GM21825 (cell line): ENCODE measurements around the gene SNED1.

Experiments used
- ATAC-seq: cut with Tn5 transposase; IDR thresholded peaks from one replicate; pipeline ENCODE4 v1.9.1; 2021; ENCODE audit warnings: mild to moderate bottlenecking, moderate library complexity; ENCODE audit not compliant: unreplicated experiment

Gene SNED1

GRCh38 chr2:240959941-240960308 is 38.5 kb upstream of the SNED1 start:
- no peak for ATAC-seq

GRCh38 chr2:240960309-240960970 is 38.0 kb upstream of the SNED1 start:
- no peak for ATAC-seq

GRCh38 chr2:240960971-240961876 is 37.2 kb upstream of the SNED1 start:
- ATAC-seq, result no peak

- ATAC-seq, result no peak
These were observed 36.5 kb upstream of the SNED1 start for GRCh38 chr2:240961910-240962299.

- ATAC-seq, result no peak
These were observed 35.9 kb upstream of the SNED1 start for GRCh38 chr2:240962300-240963064.

- no peak for ATAC-seq
These were observed 35.2 kb upstream of the SNED1 start for GRCh38 chr2:240963065-240963867.

- no peak for ATAC-seq
These were observed 34.3 kb upstream of the SNED1 start for GRCh38 chr2:240963868-240964703.

- ATAC-seq, result no peak
These were observed 33.6 kb upstream of the SNED1 start for GRCh38 chr2:240964704-240965295.

GRCh38 chr2:240965296-240965904 is 33.0 kb upstream of the SNED1 start:
- ATAC-seq, result no peak

DNA sequence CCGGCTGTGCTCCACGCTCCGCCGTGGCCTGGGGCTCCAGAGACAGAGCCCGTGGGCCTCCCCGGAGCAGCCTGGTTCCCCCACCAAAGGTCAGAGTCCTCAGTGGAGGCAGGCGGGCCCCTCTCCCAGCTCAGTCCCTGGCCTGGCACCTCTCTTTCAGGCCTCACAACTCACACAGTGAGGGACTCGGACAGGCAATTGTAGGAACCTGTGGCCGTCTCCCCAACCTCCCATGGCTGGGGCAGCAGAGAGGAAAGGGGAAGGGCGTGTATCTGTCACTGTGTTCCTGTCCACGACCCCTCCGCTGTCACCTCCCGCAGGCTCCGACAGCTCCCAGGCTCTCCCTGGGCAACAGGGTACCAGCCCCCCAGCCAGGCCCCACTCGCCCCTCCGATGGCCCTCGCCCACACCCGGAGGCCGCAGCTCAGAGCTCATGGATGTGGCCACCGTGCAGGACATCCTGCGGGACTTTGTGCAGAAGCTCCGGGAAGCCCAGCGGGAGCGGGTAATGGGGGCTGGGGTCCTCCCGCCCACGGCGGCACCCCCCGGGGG is 32.4 kb upstream of the SNED1 start:
- ATAC-seq, result no peak

DNA sequence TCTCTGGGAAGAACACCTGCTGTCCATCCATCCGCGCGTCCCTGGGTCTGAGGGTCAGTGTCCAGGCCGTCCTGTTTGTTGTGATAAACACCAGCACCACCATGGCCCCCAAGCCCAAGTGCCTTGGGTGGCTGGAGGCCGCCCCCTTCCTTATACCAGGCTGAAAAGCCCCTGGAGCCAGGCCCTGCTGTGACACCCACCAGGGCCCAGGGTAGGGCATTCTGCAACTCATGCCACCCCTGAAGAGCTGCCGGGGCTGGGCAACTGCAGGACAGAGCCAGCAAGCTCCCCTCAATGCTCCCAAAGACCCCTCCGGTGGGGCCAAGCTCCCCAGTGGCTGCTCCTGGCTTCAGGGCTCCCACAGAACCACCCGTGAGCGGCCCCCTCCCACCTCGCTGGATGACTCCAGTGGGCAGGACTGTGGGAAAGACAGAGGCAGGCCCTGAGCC is 31.9 kb upstream of the SNED1 start:
- ATAC-seq, result no peak

- ATAC-seq, result no peak
These were observed 31.3 kb upstream of the SNED1 start for GRCh38 chr2:240966906-240967680.

- no peak for ATAC-seq
These were observed 30.5 kb upstream of the SNED1 start for GRCh38 chr2:240967681-240968621.

DNA sequence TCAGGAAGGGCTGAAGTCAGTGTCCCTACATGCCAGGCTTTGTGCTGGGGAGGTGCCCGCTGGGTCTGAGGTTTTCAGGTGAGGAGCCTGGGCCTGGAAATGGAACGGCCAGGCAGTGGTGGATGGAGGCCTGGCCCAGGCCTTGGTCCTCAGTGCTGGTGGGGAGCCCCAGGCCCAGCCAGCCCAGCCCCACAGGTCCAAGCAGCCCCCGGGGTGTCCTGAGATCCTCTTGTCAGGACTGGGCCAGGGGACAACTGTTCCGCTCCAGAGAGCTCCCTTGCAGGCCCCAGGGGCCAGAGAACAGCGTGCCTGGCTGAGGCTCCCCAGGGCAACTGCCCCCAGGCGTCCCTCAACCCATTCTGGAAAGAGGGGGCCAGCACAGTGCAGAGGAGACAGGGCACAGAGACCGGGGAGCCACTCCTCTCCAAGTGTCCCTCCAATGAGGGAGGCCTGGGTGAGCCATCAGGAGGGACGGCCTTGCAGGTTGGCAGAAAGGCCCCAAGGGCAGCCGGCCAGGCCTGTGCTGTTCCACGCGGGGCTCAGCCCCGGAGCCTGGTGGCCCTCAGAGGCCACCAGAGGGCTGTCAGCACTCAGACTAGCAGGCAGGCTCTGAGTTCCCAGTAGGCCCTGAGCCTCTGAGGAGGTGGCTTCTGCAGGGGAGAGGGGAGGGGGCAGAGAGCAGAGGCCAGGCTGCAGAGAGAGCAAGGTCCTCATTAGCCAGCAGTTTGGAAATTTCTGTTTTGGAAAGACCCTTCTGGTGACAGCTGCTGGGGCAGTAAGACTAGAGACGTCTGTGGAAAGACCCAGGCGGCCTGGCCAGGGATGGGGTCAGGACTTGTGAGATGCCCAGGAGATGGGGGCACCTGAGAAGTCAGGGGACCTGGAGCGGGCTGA is 29.4 kb upstream of the SNED1 start:
- no peak for ATAC-seq

DNA sequence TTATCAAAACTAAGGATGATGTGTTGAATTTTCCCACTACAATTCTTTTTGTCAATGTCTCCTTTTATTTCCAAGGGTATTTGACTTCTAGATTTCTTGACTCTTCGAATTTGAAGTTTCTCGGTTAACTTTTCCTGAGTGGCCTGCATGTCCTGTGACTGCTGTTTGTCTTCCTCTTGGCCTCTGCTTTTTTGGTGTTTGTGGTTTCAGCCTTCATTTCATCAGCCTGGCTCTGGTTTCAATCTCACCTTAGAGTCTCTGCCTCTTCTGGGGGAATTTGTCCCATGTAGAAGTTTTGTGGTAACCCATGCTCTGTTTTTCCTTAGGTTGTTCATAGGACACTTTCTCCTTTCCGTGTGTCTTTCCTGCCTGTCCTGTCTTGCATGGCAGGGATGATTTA is 28.3 kb upstream of the SNED1 start:
- ATAC-seq, result no peak

- no peak for ATAC-seq
These were observed 27.6 kb upstream of the SNED1 start for GRCh38 chr2:240970816-240971215.
